HepG2 (cell line): ENCODE results near the gene MAGT1. TPM values are rescaled to one million over a fixed set of nuclear protein-coding genes. Genes with fewer than 3 reads are reported as not detected.

ENCODE experiments used
- ARNT2 ChIP-seq: sonication (generic); formaldehyde crosslinking; IDR thresholded peaks from 2 replicates; pipeline ENCODE4 v1.8.0; 2022; ENCODE audit warnings: mild to moderate bottlenecking, low read depth, missing genetic modification reagents, moderate library complexity
- ATF6 ChIP-seq: sonication (generic); formaldehyde crosslinking; conservative IDR thresholded peaks from 2 replicates; pipeline ENCODE4 v1.4.0; 2020; ENCODE audit warnings: missing genetic modification reagents
- CENPX ChIP-seq: sonication (generic); formaldehyde crosslinking; IDR thresholded peaks from 2 replicates; pipeline ENCODE4 v1.9.0; 2021; ENCODE audit warnings: mild to moderate bottlenecking, missing genetic modification reagents, moderate library complexity
- ZBTB7B ChIP-seq: sonication (generic); formaldehyde crosslinking; IDR thresholded peaks from 2 replicates; pipeline ENCODE4 v1.4.0; 2020; ENCODE audit warnings: missing genetic modification reagents
- ZNF142 ChIP-seq: sonication (generic); formaldehyde crosslinking; IDR thresholded peaks from 2 replicates; pipeline ENCODE4 v1.4.0; 2020; ENCODE audit warnings: missing genetic modification reagents
- ZNF383 ChIP-seq: sonication (generic); formaldehyde crosslinking; IDR thresholded peaks from 2 replicates; pipeline ENCODE4 v1.4.0; 2020; ENCODE audit warnings: missing genetic modification reagents, mild to moderate bottlenecking, borderline replicate concordance
- ZSCAN5A ChIP-seq: sonication (generic); formaldehyde crosslinking; IDR thresholded peaks from 2 replicates; pipeline ENCODE4 v1.8.0; 2022; ENCODE audit warnings: mild to moderate bottlenecking, missing genetic modification reagents, borderline replicate concordance
- ZXDC ChIP-seq: sonication (generic); formaldehyde crosslinking; IDR thresholded peaks from 2 replicates; pipeline ENCODE4 v1.5.0; 2020; ENCODE audit warnings: mild to moderate bottlenecking, missing genetic modification reagents
- polyA plus RNA-seq, 8 experiments: library from polyadenylated mRNA; depleted of rRNA in 3 of 8; stranded (reverse) in 7 of 8; unstranded in 1 of 8; fragments of >200 nt; fragmentation: Illumina TruSeq in 4 of 8; extraction: Trizol in 4 of 8; gene quantifications; 2 replicates each; pipeline versions ENCODE4 v1.2.1 to v1.2.3, GENCODE V29; 2011 to 2016; ENCODE audit warnings: low read depth in 4 of 8, missing spikeins in 1 of 8, mixed read lengths in 1 of 8; ENCODE audit not compliant: insufficient read depth in 1 of 8
- total RNA-seq, 5 experiments: library from RNA; depleted of rRNA; stranded (reverse); fragments of >200 nt; fragmentation: Illumina TruSeq; extraction: Trizol; gene quantifications; 2 replicates each; pipeline ENCODE4 v1.2.3, GENCODE V29; 2016; ENCODE audit warnings: low read depth in 1 of 5
- TF ChIP-seq, protein P1 (sequence below): sonication (generic); formaldehyde crosslinking; IDR thresholded peaks from 2 replicates; pipeline ENCODE4 v1.5.0; 2020; ENCODE audit warnings: missing genetic modification reagents
- TF ChIP-seq, protein P2 (sequence below): IDR thresholded peaks from 2 replicates; pipeline ENCODE4 v1.6.1; 2018; ENCODE audit warnings: missing genetic modification reagents, mild to moderate bottlenecking, missing compliant biosample characterization

Gene MAGT1
- total and polyA plus RNA-seq, 2 of the 13 experiments (the other 11 are each of a cell fraction or from before 2014, with no cell fraction given), result 38.0 to 75.0 TPM

- no peak for TF ChIP-seq ATF6 (CRISPR knock-in tag)
- TF ChIP-seq, protein P1, sequence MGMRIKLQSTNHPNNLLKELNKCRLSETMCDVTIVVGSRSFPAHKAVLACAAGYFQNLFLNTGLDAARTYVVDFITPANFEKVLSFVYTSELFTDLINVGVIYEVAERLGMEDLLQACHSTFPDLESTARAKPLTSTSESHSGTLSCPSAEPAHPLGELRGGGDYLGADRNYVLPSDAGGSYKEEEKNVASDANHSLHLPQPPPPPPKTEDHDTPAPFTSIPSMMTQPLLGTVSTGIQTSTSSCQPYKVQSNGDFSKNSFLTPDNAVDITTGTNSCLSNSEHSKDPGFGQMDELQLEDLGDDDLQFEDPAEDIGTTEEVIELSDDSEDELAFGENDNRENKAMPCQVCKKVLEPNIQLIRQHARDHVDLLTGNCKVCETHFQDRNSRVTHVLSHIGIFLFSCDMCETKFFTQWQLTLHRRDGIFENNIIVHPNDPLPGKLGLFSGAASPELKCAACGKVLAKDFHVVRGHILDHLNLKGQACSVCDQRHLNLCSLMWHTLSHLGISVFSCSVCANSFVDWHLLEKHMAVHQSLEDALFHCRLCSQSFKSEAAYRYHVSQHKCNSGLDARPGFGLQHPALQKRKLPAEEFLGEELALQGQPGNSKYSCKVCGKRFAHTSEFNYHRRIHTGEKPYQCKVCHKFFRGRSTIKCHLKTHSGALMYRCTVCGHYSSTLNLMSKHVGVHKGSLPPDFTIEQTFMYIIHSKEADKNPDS (CRISPR knock-in tag), result no peak
- TF ChIP-seq ARNT2 (CRISPR knock-in tag), result no peak
- TF ChIP-seq, protein P2, sequence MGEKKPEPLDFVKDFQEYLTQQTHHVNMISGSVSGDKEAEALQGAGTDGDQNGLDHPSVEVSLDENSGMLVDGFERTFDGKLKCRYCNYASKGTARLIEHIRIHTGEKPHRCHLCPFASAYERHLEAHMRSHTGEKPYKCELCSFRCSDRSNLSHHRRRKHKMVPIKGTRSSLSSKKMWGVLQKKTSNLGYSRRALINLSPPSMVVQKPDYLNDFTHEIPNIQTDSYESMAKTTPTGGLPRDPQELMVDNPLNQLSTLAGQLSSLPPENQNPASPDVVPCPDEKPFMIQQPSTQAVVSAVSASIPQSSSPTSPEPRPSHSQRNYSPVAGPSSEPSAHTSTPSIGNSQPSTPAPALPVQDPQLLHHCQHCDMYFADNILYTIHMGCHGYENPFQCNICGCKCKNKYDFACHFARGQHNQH (CRISPR knock-in tag), result 0 out of 2 replicates have a peak, but pooled peaks have one; percentile 38
- no peak for TF ChIP-seq CENPX (CRISPR knock-in tag)
- no peak for TF ChIP-seq ZNF142 (CRISPR knock-in tag)
- 0 out of 2 replicates have a peak, but pooled peaks have one; percentile 43 for TF ChIP-seq ZBTB7B (CRISPR knock-in tag)
- no peak for TF ChIP-seq ZNF383 (CRISPR knock-in tag)
- TF ChIP-seq ZSCAN5A (CRISPR knock-in tag), result no peak
- no peak for TF ChIP-seq ZXDC (CRISPR knock-in tag)
These were observed 109.5 kb downstream of the MAGT1 start, which contains the start of gene ATRX (continued) for GRCh38 chrX:77785486-77786364.
